Gastrocnemius medialis (tissue), 4 donors: ENCODE results near the gene FAM24A. TPM values are rescaled to one million over a fixed set of nuclear protein-coding genes. Genes with fewer than 3 reads are reported as not detected.

ENCODE experiments used
- ATAC-seq, 2 donors: fragments of 150-250 bp; one replicate each; pipeline ENCODE4 v1.9.1; 2016
- DNase-seq, 2 donors: peaks; one replicate each; pipeline ENCODE4 v3.0.0-alpha.2; 2019
- H3K27ac ChIP-seq, 4 donors: fragments of 200-600 bp; sonication (generic); 1 replicate in 1 of 4; 2 replicates in 3 of 4; pipeline ENCODE4 v1.5.1; 2016 to 2018; ENCODE audit warnings: mild to moderate bottlenecking in 2 of 4, moderate library complexity in 1 of 4
- H3K27me3 ChIP-seq, 3 donors: fragments of 200-600 bp; sonication (generic) in 2 of 3; 1 replicate in 1 of 3; 2 replicates in 2 of 3; pipeline versions ENCODE4 v1.5.1 to v1.6.0; 2016 to 2019; ENCODE audit warnings: mild to moderate bottlenecking in 1 of 3, moderate library complexity in 1 of 3
- H3K36me3 ChIP-seq, 2 donors: fragments of 200-600 bp; sonication (generic) in 1 of 2; one replicate each; pipeline ENCODE4 v1.5.1; 2017 to 2018
- H3K4me1 ChIP-seq, 2 donors: fragments of 200-600 bp; sonication (generic) in 1 of 2; one replicate each; pipeline ENCODE4 v1.5.1; 2016 to 2017; ENCODE audit warnings: mild to moderate bottlenecking in 2 of 2
- H3K4me3 ChIP-seq, 4 donors: fragments of 200-600 bp; sonication (generic) in 3 of 4; 1 replicate in 1 of 4; 2 replicates in 3 of 4; pipeline ENCODE4 v1.5.1; 2016 to 2019; ENCODE audit warnings: mild to moderate bottlenecking in 2 of 4
- H3K9me3 ChIP-seq, 3 donors: fragments of 200-600 bp; sonication (generic) in 2 of 3; 1 replicate in 1 of 3; 2 replicates in 2 of 3; pipeline ENCODE4 v1.5.1; 2016 to 2019
- POLR2A ChIP-seq, 2 donors: fragments of 450-650 bp; IDR thresholded peaks; one replicate each; pipeline ENCODE4 v1.6.1; 2017; ENCODE audit warnings: antibody characterized with exemption in 2 of 2, mild to moderate bottlenecking in 2 of 2, moderate library complexity in 2 of 2
- in situ Hi-C, 4 donors: fragments of 200-750 bp; cut with MboI; loops; one replicate each; pipeline versions ENCODE4 v1.15.0 to v1.8.0; 2017; ENCODE audit warnings: low sequenced_read_pairs in 4 of 4
- intact Hi-C: fragments of 100-400 bp; cut with DNase I; formaldehyde crosslinking; loops from one replicate; pipeline ENCODE4 v1.15.1; 2023; ENCODE audit warnings: low total_unique reads
- total RNA-seq, 4 donors: library from RNA; depleted of rRNA; stranded (reverse); fragments of >200 nt; gene quantifications; one replicate each; pipeline versions ENCODE4 v1.1.0 to v1.2.3, GENCODE V29; 2016
- TF ChIP-seq, protein P1 (sequence below), 5 experiments: fragments of 450-650 bp in 3 of 5; fragments of 200-600 bp in 2 of 5; sonication (generic) in 2 of 5; IDR thresholded peaks in 4 of 5; conservative IDR thresholded peaks in 1 of 5; 1 replicate in 4 of 5; 2 replicates in 1 of 5; pipeline ENCODE4 v1.5.1; 2016 to 2019; ENCODE audit warnings: antibody characterized with exemption in 5 of 5, mild to moderate bottlenecking in 3 of 5, moderate library complexity in 3 of 5

Gene FAM24A
- total RNA-seq, 4 donors from 2014 or later, result not detected

DNA sequence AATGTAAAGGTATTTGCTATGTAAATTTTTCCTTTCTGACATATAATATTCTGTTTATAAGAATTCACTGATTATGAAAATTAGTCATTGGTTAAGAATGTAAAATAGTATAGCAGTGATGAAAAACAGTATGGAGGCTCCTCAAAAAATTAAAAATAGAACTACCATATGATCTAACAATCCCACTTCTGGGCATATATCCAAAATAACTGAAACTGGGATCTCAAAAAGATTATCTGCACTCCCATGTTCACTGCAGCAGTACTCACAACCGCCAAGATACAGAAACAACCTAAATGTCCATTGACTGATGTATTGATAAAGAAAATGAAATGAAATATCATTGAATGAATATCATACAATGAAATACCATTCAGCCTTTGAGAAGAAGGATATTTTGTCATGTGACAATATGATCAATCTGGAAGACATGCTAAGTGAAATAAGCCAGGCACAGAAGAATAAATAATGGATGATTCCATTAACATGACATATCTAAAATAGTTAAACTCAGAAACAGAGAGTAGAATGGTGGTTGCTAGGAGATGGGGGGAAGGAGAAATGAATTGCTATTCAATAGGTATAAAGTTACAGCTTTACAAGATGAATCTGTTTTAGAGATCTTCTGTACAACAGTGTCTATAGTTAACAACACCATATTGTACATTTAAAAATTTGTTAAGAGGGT, 29.6 kb downstream of the FAM24A start:
- H3K4me1 ChIP-seq, result no peaks in the 10 kb centered on the region
- DNase-seq (no peak), ATAC-seq (no peak)
- H3K9me3 ChIP-seq, result no peaks in the 10 kb centered on the region
- TF ChIP-seq POLR2A (IDR thresholded peaks at IDR 0.05), result no peak
- TF ChIP-seq, protein P1, sequence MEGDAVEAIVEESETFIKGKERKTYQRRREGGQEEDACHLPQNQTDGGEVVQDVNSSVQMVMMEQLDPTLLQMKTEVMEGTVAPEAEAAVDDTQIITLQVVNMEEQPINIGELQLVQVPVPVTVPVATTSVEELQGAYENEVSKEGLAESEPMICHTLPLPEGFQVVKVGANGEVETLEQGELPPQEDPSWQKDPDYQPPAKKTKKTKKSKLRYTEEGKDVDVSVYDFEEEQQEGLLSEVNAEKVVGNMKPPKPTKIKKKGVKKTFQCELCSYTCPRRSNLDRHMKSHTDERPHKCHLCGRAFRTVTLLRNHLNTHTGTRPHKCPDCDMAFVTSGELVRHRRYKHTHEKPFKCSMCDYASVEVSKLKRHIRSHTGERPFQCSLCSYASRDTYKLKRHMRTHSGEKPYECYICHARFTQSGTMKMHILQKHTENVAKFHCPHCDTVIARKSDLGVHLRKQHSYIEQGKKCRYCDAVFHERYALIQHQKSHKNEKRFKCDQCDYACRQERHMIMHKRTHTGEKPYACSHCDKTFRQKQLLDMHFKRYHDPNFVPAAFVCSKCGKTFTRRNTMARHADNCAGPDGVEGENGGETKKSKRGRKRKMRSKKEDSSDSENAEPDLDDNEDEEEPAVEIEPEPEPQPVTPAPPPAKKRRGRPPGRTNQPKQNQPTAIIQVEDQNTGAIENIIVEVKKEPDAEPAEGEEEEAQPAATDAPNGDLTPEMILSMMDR (IDR thresholded peaks at IDR 0.05 in 4 of 5, conservative IDR thresholded peaks at IDR 0.05 in 1 of 5), result no peak
- H3K27ac ChIP-seq, result no peak overlapping the region
- H3K4me3 ChIP-seq, result no peak overlapping the region
- peaks cover 0 to 38% of the 10 kb centered on the region in 2 donors for H3K36me3 ChIP-seq
- in situ Hi-C loops (no loop called here), intact Hi-C loops (no loop called here)
- no peaks in the 10 kb centered on the region for H3K27me3 ChIP-seq

DNA sequence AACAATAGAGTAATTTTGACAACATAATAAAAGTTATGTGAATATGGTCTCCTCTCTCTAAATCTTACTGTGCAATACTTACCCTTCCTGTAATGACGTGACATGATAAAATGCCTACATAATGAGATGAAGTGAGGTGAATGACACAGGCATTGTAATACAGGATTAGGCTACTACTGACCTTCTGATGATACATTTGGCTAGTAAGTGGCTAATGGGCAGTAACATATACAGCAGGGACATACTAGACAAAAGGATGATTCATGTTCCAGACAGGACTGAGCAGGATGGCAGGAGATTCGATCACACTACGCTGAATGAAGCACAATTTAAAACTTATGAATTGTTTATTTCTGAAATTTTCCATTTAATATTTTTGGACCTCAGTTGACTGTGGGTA, 38.9 kb downstream of the FAM24A start:
- no peak for ATAC-seq
- Histone ChIP-seq H3K27me3 (no peaks in the 10 kb centered on the region), H3K4me3 (no peak overlapping the region), H3K4me1 (peaks cover 10 to 15% of the 10 kb centered on the region in 2 donors), H3K36me3 (peaks cover 0 to 45% of the 10 kb centered on the region in 2 donors), H3K9me3 (no peaks in the 10 kb centered on the region), H3K27ac (no peak overlapping the region)
- in situ Hi-C loops (no loop called here), intact Hi-C loops (no loop called here)
- DNase-seq, result no peak
- TF ChIP-seq, protein P1 (IDR thresholded peaks at IDR 0.05 in 4 of 5, conservative IDR thresholded peaks at IDR 0.05 in 1 of 5), result no peak
- TF ChIP-seq POLR2A (IDR thresholded peaks at IDR 0.05), result no peak

DNA sequence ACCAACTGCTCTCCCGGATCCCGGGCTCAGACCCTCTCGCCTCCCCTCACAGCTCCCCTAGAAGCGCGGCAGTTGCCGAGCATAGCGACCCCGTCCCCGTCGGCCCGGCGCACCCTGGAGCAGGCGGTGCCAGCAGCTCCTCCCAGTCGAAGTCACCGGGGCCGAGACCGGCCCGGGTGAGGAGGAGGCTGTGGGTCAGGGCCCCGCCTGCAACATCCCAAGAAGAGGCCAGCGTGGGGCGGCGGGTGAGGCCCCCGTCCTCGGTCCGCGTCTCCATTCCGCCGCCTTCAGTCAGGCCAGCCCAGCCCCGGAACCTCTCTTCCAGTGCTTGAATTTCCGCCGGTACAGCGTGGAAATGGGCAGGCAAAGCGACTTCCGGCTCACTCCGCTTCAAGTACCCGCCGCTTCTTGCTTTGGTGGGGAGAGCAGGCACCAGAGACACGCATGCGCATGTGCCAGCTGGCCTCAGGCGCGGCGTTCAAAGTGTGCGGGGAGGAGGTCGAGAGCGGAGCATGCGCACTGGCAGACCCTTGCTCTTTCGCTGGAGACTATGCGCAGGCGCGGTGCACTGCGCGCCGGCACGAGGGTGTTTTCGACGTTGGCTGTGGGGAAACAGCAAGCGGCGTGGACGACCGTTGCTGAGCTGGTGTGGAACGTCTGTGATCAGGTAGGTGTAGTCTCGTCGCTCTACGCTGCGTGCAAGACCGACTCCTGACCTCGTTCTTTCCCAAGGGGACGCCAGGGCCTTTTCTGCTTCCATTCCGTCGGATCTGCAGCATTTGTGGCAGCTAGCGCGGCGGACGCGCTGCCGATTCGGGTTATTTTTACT, 43.7 kb downstream of the FAM24A start, which contains the start of gene C10orf88:
Gene C10orf88, minus strand, starts transcription at position 326 of the 829 bp plus-strand sequence. Its CDS starts 49 bp downstream, at position 277.
- intact Hi-C loops (loop anchor here (1.0 to 5.0 kb wide), 3 partner anchors 26 to 198 kb away; partner anchors contain the start of genes ACADSB, BUB3, IKZF5 and PSTK), in situ Hi-C loops (loop anchor here in 1 of 4 donors (25.0 kb wide), 1 partner anchor 208 kb away; the partner anchor contains the start of gene BUB3)
- Histone ChIP-seq H3K4me3 (peak within 1 kb of the TSS; percentile 83 to 92 (median 88)), H3K4me1 (peaks cover 10 to 22% of the 10 kb centered on the region in 2 donors), H3K27me3 (no peaks in the 10 kb centered on the region), H3K36me3 (peaks cover 0 to 8% of the 10 kb centered on the region in 2 donors), H3K9me3 (no peaks in the 10 kb centered on the region), H3K27ac (peak within 1 kb of the TSS; percentile 75 to 86 (median 81))
- TF ChIP-seq POLR2A (IDR thresholded peaks at IDR 0.05), result no peak
- TF ChIP-seq, protein P1 (IDR thresholded peaks at IDR 0.05 in 4 of 5, conservative IDR thresholded peaks at IDR 0.05 in 1 of 5), result no peak
- DNase-seq (peak; percentile 95 to 98), ATAC-seq (peak; percentile 99)

DNA sequence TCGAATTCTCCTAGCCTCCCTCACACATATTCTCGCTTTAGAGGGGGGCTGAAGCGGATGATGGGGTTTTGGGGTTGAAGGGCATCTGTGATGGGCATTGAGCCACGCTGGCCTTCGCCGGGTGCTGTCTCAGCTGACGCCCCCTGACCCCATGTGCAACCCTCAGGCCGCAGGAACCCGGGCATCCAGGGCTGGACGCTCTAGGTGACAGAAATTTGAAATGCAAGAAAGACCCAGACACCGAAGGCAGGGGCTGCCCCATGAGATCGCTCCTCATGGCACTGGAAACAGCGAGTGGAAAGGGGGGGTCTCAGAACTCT, 44.3 kb downstream of the FAM24A start:
- Histone ChIP-seq H3K27me3 (no peaks in the 10 kb centered on the region), H3K27ac (peak overlapping the region in 2 of 4 donors; percentile 82 to 86), H3K9me3 (no peaks in the 10 kb centered on the region), H3K36me3 (peaks cover 0 to 8% of the 10 kb centered on the region in 2 donors), H3K4me1 (peaks cover 10 to 22% of the 10 kb centered on the region in 2 donors), H3K4me3 (peak overlapping the region; percentile 83 to 92 (median 88))
- DNase-seq (no peak), ATAC-seq (no peak)
- in situ Hi-C loops (loop anchor here in 1 of 4 donors (25.0 kb wide), 1 partner anchor 208 kb away; the partner anchor contains the start of gene BUB3), intact Hi-C loops (loop anchor here (1.0 to 5.0 kb wide), 3 partner anchors 26 to 198 kb away; partner anchors contain the start of genes ACADSB, BUB3, IKZF5 and PSTK)
- TF ChIP-seq POLR2A (IDR thresholded peaks at IDR 0.05), result no peak
- TF ChIP-seq, protein P1 (IDR thresholded peaks at IDR 0.05 in 4 of 5, conservative IDR thresholded peaks at IDR 0.05 in 1 of 5), result no peak
